Fibroblast of villous mesenchyme (primary cell): ENCODE results near the gene ASF1B. TPM values are rescaled to one million over a fixed set of nuclear protein-coding genes. Genes with fewer than 3 reads are reported as not detected.

ENCODE experiments used
- DNase-seq: peaks from one replicate; pipeline ENCODE4 v3.0.0-alpha.2; 2010; ENCODE audit warnings: low read depth
- H3K4me3 ChIP-seq: 2 replicates; pipeline ENCODE4 v1.5.1; 2011; ENCODE audit warnings: low read depth, mild to moderate bottlenecking, low read length
- total RNA-seq: library from RNA; depleted of rRNA; stranded (reverse); fragments of >200 nt; gene quantifications from 2 replicates; pipeline ENCODE4 v1.2.3, GENCODE V29; 2012
- TF ChIP-seq, protein P1 (sequence below): IDR thresholded peaks from 2 replicates; pipeline ENCODE4 v1.5.1; 2012; ENCODE audit warnings: low read depth, mild to moderate bottlenecking, low read length; ENCODE audit not compliant: insufficient read depth

The ASF1B gene
- total RNA-seq, 1 donor: 8.2 TPM

DNA sequence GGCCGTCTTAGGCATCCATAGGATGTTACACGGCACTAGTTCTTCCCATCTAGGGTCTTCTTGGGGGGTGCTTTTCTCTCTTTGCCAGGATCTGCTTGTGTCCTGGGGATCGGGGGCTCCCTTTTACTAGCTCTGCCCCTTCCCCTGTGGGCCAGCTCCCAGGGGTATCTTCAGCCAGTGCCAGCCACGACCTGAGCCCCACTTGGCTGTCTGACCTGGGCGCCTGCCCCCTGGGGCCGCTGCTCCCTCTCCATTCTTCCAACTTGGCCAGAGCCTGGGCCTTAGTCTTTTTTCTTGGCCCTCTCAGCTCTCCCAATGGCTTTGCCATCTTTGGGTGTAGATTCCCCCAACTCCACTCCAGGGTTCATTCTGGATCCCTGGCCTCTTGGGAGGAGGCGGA is 21.9 kb downstream of the ASF1B start:
- no peak for DNase-seq
- TF ChIP-seq, protein P1, sequence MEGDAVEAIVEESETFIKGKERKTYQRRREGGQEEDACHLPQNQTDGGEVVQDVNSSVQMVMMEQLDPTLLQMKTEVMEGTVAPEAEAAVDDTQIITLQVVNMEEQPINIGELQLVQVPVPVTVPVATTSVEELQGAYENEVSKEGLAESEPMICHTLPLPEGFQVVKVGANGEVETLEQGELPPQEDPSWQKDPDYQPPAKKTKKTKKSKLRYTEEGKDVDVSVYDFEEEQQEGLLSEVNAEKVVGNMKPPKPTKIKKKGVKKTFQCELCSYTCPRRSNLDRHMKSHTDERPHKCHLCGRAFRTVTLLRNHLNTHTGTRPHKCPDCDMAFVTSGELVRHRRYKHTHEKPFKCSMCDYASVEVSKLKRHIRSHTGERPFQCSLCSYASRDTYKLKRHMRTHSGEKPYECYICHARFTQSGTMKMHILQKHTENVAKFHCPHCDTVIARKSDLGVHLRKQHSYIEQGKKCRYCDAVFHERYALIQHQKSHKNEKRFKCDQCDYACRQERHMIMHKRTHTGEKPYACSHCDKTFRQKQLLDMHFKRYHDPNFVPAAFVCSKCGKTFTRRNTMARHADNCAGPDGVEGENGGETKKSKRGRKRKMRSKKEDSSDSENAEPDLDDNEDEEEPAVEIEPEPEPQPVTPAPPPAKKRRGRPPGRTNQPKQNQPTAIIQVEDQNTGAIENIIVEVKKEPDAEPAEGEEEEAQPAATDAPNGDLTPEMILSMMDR: no peak
- H3K4me3 ChIP-seq: no peak overlapping the region

DNA sequence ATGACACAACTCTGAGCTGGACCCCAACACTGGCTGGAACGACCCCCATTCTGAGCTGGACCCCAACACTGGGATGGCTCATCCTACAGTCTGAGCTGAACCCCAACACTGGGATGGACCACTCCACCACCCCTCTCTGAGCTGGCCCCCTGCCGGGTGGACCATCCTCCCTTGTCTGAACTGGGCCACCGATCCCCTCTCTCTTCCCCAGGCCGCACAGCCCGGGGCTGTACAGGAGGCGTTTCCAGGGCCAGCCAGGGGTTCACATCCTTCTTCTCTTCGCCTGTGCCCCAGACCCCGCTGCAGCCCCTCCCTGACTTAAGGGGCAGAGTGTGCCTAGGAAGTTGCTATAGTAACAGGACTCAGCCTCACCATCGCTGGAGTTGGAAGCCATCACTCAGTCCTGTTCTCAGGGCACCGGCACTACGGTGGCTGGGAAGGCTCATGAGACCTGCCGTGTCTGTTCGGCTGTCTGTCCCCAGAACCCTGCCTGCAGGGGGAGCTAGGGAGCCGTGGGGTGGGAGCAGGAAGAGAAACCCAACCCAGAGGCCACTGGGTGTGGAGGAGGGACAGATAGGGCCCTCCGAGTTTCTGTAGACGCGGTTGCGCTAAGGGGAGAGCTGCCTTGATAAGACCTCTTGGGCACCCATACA is 22.5 kb downstream of the ASF1B start:
- H3K4me3 ChIP-seq: no peak overlapping the region
- TF ChIP-seq, protein P1: peak; percentile 19
- DNase-seq: no peak

DNA sequence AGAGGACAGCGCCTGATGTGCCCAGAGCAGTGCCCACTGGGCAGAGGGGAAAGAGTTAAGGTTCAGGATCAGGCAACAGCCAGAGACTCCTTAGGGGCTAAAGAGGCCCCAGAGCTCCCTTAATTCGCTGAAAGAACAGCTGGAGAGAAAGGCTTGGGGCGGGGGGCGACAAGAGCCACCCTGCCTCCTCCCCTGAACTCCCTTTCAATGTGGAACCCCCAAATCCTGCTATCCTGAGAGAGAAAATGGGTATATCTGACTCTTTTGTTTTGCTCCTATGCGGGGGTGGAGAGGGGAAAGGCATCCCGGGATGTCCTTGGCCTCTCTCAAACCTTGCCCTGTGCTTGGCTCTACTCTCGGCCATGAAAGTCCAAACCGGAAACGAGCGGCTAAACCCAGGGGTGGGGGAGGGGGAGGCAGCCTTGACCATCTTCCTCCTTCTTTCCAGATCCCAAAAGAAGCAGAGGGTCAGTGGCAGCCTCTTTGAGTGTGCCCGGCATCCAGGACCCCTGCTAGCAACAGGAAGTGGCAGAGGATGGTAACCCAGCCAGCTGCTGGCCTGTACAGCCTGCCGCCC is 23.5 kb downstream of the ASF1B start:
- peak; percentile 27 for DNase-seq

DNA sequence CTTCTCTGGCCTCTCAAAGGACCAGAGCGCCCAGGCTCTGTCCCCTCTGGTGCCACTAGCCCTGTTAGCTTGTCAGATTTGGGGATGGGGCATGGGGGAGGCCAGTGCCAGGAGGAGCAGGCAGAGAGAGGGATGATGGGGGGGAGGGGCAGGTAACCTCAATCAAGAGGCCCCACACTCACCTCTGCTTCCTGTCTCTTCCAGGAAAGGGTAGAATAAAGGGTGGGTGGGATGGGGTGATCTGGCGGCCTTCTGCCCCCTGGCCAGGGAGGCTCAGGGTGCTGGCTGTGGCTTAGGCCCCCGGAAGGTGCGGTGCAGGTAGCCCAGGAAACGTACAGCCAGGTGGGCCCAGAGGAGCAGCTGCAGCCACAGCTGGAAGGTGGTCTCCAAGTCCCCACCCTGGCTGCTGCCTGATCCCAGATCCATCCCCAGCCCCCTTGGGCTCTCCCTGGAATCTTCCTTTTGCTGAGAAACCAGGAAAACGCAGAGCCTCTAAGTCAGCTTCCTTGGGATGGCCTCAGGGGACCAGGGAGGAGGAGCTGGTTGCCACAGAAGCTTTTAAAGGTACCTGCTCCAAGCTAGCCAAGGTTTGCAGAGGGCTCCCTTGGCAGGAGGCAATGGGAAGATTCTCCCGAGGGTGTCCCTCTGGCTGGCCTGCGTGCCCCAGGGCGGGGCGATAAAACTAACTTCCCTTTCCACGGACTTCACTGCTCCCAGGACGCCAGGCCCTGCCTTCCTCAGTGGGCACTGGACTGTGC is 24.2 kb downstream of the ASF1B start:
- DNase-seq: no peak
- H3K4me3 ChIP-seq: no peak overlapping the region
- TF ChIP-seq, protein P1: no peak

More for the DNA sequence above, 23.5 kb downstream of the ASF1B start:
- no peak overlapping the region for H3K4me3 ChIP-seq
- TF ChIP-seq, protein P1: no peak

DNA sequence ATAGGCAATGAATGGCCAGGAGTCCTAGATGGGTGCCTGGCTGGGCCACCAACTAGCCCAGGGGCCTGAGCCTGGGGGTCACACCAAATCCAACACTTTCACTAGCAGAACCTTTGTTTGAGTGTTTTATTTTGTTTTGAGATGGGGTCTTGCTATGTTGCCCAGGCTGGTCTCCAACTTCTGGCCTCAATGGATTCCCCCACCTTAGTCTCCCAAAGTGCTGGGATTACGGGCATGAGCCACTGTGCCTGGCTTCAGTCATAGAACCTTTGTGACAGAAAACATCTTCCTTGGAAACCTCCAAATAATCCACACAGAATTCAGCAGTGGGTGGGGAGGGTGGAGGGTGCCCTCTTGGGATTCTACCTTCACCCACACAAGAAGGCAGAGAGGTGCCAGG is 24.9 kb downstream of the ASF1B start:
- TF ChIP-seq, protein P1: no peak
- DNase-seq: no peak
- no peak overlapping the region for H3K4me3 ChIP-seq

DNA sequence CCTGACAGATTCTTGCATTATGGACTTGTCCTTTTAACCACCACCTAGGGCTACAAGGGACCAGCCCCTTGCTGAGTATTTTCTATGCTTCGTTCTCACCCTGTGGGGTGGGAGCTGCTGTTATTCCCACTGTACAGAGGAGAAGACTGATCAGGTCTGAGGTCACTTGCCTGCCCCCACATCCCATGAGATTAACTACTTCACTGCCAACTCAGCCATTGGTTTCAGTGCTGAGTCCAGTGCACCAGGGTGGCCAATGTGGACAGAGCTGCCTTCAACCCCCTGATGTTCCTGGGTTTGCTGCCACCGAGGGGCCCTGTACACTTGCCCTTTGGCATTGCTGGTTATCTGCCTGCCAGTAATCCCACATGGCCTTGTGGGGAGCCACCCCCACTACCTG is 25.7 kb downstream of the ASF1B start:
- TF ChIP-seq, protein P1: no peak
- DNase-seq: no peak
- no peak overlapping the region for H3K4me3 ChIP-seq
